Loucy (cell line): ENCODE data around the gene RUNX2.

ENCODE experiments used
- H2AFZ ChIP-seq: fragments of 200-600 bp; sonication (generic); 2 replicates; pipeline ENCODE4 v1.6.0; 2016; ENCODE audit warnings: antibody characterized with exemption, mild to moderate bottlenecking, low read length, moderate library complexity
- H3F3A ChIP-seq: fragments of 200-600 bp; 2 replicates; pipeline ENCODE4 v1.6.0; 2016; ENCODE audit warnings: antibody characterized with exemption, low read depth, mild to moderate bottlenecking
- H3K27me3 ChIP-seq: fragments of 200-600 bp; sonication (generic); 2 replicates; pipeline ENCODE4 v1.6.1; 2014; ENCODE audit warnings: low read length, mild to moderate bottlenecking; ENCODE audit not compliant: insufficient read depth, poor library complexity, severe bottlenecking
- H3K36me3 ChIP-seq: fragments of 200-600 bp; sonication (generic); 2 replicates; pipeline ENCODE4 v1.6.1; 2016; ENCODE audit warnings: low read length; ENCODE audit not compliant: insufficient read depth
- H3K4me1 ChIP-seq: fragments of 200-600 bp; sonication (generic); 2 replicates; pipeline ENCODE4 v1.5.1; 2014; ENCODE audit warnings: low read length, mild to moderate bottlenecking; ENCODE audit not compliant: insufficient read depth, poor library complexity, severe bottlenecking
- H3K4me2 ChIP-seq: fragments of 200-600 bp; sonication (generic); 2 replicates; pipeline ENCODE4 v1.6.0; 2014; ENCODE audit warnings: antibody characterized with exemption, low read length, low read depth, mild to moderate bottlenecking; ENCODE audit not compliant: poor library complexity, severe bottlenecking
- H3K4me3 ChIP-seq: fragments of 200-600 bp; sonication (generic); 2 replicates; pipeline ENCODE4 v1.5.1; 2014; ENCODE audit warnings: low read length, mild to moderate bottlenecking, mixed read lengths; ENCODE audit not compliant: poor library complexity, severe bottlenecking
- H3K79me2 ChIP-seq: fragments of 200-600 bp; sonication (generic); 2 replicates; pipeline ENCODE4 v1.6.1; 2014; ENCODE audit warnings: low read length; ENCODE audit not compliant: insufficient read depth
- H3K9ac ChIP-seq: fragments of 200-600 bp; sonication (generic); 2 replicates; pipeline ENCODE4 v1.6.0; 2014; ENCODE audit warnings: mild to moderate bottlenecking, low read depth, low read length, moderate library complexity; ENCODE audit not compliant: poor library complexity, severe bottlenecking
- H3K9me2 ChIP-seq: fragments of 200-600 bp; sonication (generic); replicated peaks from 2 replicates; pipeline ENCODE4 v1.6.1; 2016; ENCODE audit warnings: low read depth, low read length, mixed read lengths
- H3K9me3 ChIP-seq: fragments of 200-600 bp; sonication (generic); 2 replicates; pipeline ENCODE4 v1.6.1; 2014; ENCODE audit warnings: mild to moderate bottlenecking, antibody characterized with exemption, low read length, low read depth; ENCODE audit not compliant: insufficient read depth
- H4K20me1 ChIP-seq: fragments of 200-600 bp; sonication (generic); 2 replicates; pipeline ENCODE4 v1.6.0; 2014; ENCODE audit warnings: antibody characterized with exemption, low read length, mild to moderate bottlenecking; ENCODE audit not compliant: insufficient read depth, poor library complexity, severe bottlenecking
- CTCF ChIP-seq: fragments of 200-600 bp; sonication (generic); conservative IDR thresholded peaks from 2 replicates; pipeline ENCODE4 v1.5.1; 2014; ENCODE audit warnings: mild to moderate bottlenecking, antibody characterized with exemption, low read length
- EZH2phosphoT487 ChIP-seq: fragments of 200-600 bp; IDR thresholded peaks from 2 replicates; pipeline ENCODE4 v1.6.1; 2018; ENCODE audit warnings: antibody characterized with exemption, mild to moderate bottlenecking, moderate library complexity, borderline replicate concordance

Gene RUNX2

DNA sequence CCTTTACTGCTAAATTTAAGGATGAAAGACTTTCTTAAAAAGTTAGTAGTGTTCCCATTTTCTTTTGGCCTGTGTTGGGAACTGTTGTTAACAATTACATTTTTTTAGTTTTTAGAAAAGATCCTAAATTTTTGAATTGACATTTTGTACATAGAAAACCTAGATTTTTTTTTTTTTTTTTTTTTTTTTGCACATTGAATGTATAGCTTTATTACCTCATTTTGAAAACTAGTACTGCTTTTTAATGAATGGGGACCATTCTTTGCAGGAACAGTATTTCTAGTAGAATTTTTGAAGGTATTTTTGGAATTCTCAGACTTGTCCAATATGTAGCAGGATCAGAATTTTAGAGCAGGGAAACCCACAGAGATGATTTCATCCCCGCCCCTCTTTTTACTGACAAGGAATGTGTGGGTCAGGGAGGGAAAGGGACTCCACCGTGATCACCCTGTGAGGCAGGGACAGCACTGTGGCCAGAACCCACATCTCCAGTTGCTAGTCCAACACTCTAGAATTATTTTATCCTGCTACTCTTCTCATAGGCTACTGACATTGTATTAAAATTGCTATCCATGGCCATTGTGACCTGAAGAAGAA, 204.0 kb downstream of the RUNX2 start:
- TF ChIP-seq EZH2phosphoT487 (no peak), CTCF (no peak)
- Histone ChIP-seq H3K9me2 (no peaks in the 10 kb centered on the region), H3K9ac (no peak overlapping the region), H3K4me2 (no peak overlapping the region), H3K4me3 (no peak overlapping the region), H4K20me1 (no peaks in the 10 kb centered on the region), H3K9me3 (peaks cover 8% of the 10 kb centered on the region; the same call in 1 of the 2 replicates), H3K79me2 (no peaks in the 10 kb centered on the region), H3K36me3 (peaks cover 42% of the 10 kb centered on the region; the same call in 1 of the 2 replicates), H2AFZ (no peak overlapping the region), H3F3A (no peaks in the 10 kb centered on the region), H3K4me1 (peaks cover 7% of the 10 kb centered on the region), H3K27me3 (no peaks in the 10 kb centered on the region)

DNA sequence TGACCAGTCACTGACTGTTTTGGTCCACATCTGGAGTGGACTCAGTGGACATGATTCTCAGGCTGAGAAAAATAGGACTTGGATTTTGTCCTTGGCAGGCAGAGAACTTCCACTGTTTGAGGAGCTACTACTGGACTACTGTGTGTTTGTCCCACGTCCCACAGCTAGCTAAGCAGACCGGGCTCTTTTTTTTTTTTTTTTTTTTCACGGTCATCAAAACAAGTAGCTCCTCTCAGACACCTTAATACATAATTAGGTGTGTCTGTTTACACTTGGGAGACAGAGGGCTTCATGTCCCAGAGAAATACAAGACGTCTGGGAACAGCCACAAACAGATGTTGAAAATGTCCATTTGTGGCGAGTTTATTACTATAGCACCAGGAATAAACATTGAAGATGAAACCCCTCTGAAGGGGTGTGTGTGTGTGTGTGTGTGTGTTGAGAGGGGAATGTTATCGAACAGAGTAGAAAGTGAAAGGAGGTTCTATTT, 204.6 kb downstream of the RUNX2 start:
- Histone ChIP-seq H3K9me2 (no peaks in the 10 kb centered on the region), H4K20me1 (no peaks in the 10 kb centered on the region), H3K79me2 (no peaks in the 10 kb centered on the region), H3K4me2 (no peak overlapping the region), H3K27me3 (no peaks in the 10 kb centered on the region), H3K9ac (no peak overlapping the region), H3F3A (no peaks in the 10 kb centered on the region), H2AFZ (no peak overlapping the region), H3K9me3 (0 out of 2 replicates have a peak, but pooled peaks cover 1% of the 10 kb centered on the region), H3K4me3 (no peak overlapping the region), H3K4me1 (peaks cover 7% of the 10 kb centered on the region), H3K36me3 (peaks cover 36% of the 10 kb centered on the region; the same call in 1 of the 2 replicates)
- TF ChIP-seq CTCF (no peak), EZH2phosphoT487 (no peak)

DNA sequence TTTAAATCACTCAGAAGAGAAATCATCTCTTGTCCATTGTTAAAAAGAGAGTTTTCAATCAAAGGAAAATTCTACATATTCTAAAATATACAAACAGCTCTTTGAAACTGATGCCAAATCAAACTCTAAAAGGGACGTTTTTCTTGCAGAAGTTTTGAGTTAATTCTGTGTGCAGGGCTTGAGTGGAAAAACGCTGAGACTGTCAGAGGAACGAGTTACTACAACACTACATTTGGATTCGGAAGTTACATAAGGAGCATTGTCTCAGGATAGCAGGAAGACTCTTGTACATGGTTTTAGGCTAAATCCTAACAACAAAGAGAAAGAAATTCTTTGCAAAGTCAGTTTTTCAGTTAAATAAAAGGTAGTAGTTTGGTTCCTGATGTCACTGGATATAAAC, 205.3 kb downstream of the RUNX2 start:
- H3K4me1 ChIP-seq = peaks cover 12% of the 10 kb centered on the region
- H3K4me2 ChIP-seq = no peak overlapping the region
- H3K36me3 ChIP-seq = peaks cover 29% of the 10 kb centered on the region; the same call in 1 of the 2 replicates
- H3K9me2 ChIP-seq = no peaks in the 10 kb centered on the region
- H3K27me3 ChIP-seq = no peaks in the 10 kb centered on the region
- H3K4me3 ChIP-seq = no peak overlapping the region
- no peak overlapping the region for H2AFZ ChIP-seq
- TF ChIP-seq EZH2phosphoT487 (no peak), CTCF (no peak)
- H4K20me1 ChIP-seq = no peaks in the 10 kb centered on the region
- no peaks in the 10 kb centered on the region for H3F3A ChIP-seq
- no peaks in the 10 kb centered on the region for H3K9me3 ChIP-seq
- no peaks in the 10 kb centered on the region for H3K79me2 ChIP-seq
- no peak overlapping the region for H3K9ac ChIP-seq
